H9 (cell line): Measurements from ENCODE around the gene SCLY. TPM values are rescaled to one million over a fixed set of nuclear protein-coding genes. Genes with fewer than 3 reads are reported as not detected.

ENCODE experiments used
- DNase-seq: peaks from one replicate; pipeline ENCODE4 v3.0.0-alpha.2; 2017
- H2AFZ ChIP-seq: one replicate; pipeline ENCODE4 v1.6.1; 2013; ENCODE audit warnings: mild to moderate bottlenecking, low read length, control low read depth, moderate library complexity
- H2AK5ac ChIP-seq: 2 replicates; pipeline ENCODE4 v1.6.1; 2013; ENCODE audit warnings: low read length, control low read depth, mixed read lengths; ENCODE audit not compliant: insufficient read length
- H2BK120ac ChIP-seq: one replicate; pipeline ENCODE4 v1.6.1; 2013; ENCODE audit warnings: low read depth, mild to moderate bottlenecking, low read length, control low read depth, inconsistent platforms; ENCODE audit not compliant: poor library complexity, severe bottlenecking
- H2BK12ac ChIP-seq: 2 replicates; pipeline ENCODE4 v1.6.1; 2013; ENCODE audit warnings: low read length, control low read depth, mixed read lengths, low read depth; ENCODE audit not compliant: insufficient read length
- H2BK15ac ChIP-seq: 2 replicates; pipeline ENCODE4 v1.6.1; 2013; ENCODE audit warnings: low read depth, low read length, control low read depth
- H2BK20ac ChIP-seq: one replicate; pipeline ENCODE4 v1.6.1; 2013; ENCODE audit warnings: low read depth, mild to moderate bottlenecking, low read length, control low read depth, inconsistent platforms; ENCODE audit not compliant: poor library complexity, severe bottlenecking
- H2BK5ac ChIP-seq: 2 replicates; pipeline ENCODE4 v1.6.1; 2013; ENCODE audit warnings: low read length, control low read depth, mixed read lengths; ENCODE audit not compliant: insufficient read length
- H3K14ac ChIP-seq: 2 replicates; pipeline ENCODE4 v1.6.1; 2013; ENCODE audit warnings: low read length, control low read depth; ENCODE audit not compliant: insufficient read depth
- H3K18ac ChIP-seq: 2 replicates; pipeline ENCODE4 v1.6.1; 2013; ENCODE audit warnings: low read depth, mild to moderate bottlenecking, mixed read lengths, low read length, control low read depth; ENCODE audit not compliant: insufficient read length
- H3K23ac ChIP-seq: 2 replicates; pipeline ENCODE4 v1.6.1; 2013; ENCODE audit warnings: low read length, control low read depth, mixed read lengths, low read depth; ENCODE audit not compliant: insufficient read length
- H3K23me2 ChIP-seq: 2 replicates; pipeline ENCODE4 v1.6.1; 2013; ENCODE audit warnings: low read depth, mild to moderate bottlenecking, mixed read lengths, low read length, control low read depth; ENCODE audit not compliant: insufficient read length, poor library complexity, severe bottlenecking
- H3K27ac ChIP-seq: 2 replicates; pipeline ENCODE4 v1.5.1; 2013; ENCODE audit warnings: low read length, control low read depth, mixed read lengths, low read depth; ENCODE audit not compliant: insufficient read length
- H3K27me3 ChIP-seq: 2 replicates; pipeline ENCODE4 v1.6.1; 2013; ENCODE audit warnings: low read length, control low read depth, inconsistent platforms; ENCODE audit not compliant: insufficient read depth
- H3K4ac ChIP-seq: 2 replicates; pipeline ENCODE4 v1.6.1; 2013; ENCODE audit warnings: low read depth, mild to moderate bottlenecking, control low read depth, inconsistent platforms, low read length, moderate library complexity
- H3K4me1 ChIP-seq: 2 replicates; pipeline ENCODE4 v1.6.1; 2013; ENCODE audit warnings: low read length, control low read depth, inconsistent platforms; ENCODE audit not compliant: insufficient read depth
- H3K4me2 ChIP-seq: 2 replicates; pipeline ENCODE4 v1.6.1; 2013; ENCODE audit warnings: low read length, control low read depth, mixed read lengths; ENCODE audit not compliant: insufficient read length, insufficient read depth
- H3K56ac ChIP-seq: 2 replicates; pipeline ENCODE4 v1.6.1; 2013; ENCODE audit warnings: low read depth, mild to moderate bottlenecking, mixed read lengths, low read length, control low read depth; ENCODE audit not compliant: insufficient read length
- H3K79me1 ChIP-seq: 2 replicates; pipeline ENCODE4 v1.6.1; 2013; ENCODE audit warnings: low read depth, mild to moderate bottlenecking, moderate library complexity, low read length, control low read depth, inconsistent platforms; ENCODE audit not compliant: insufficient read depth, poor library complexity, severe bottlenecking
- H3K79me2 ChIP-seq: 2 replicates; pipeline ENCODE4 v1.6.1; 2013; ENCODE audit warnings: low read length, control low read depth, inconsistent platforms; ENCODE audit not compliant: insufficient read depth
- H3K9ac ChIP-seq: 2 replicates; pipeline ENCODE4 v1.6.1; 2013; ENCODE audit warnings: low read length, control low read depth, mixed read lengths; ENCODE audit not compliant: insufficient read length; ENCODE audit errors: extremely low read depth
- H3K9me3 ChIP-seq: one replicate; pipeline ENCODE4 v1.6.1; 2013; ENCODE audit warnings: low read depth, low read length, inconsistent platforms; ENCODE audit not compliant: control insufficient read depth
- H3T11ph ChIP-seq: one replicate; pipeline ENCODE4 v1.6.1; 2013; ENCODE audit warnings: mild to moderate bottlenecking, low read length, control low read depth, inconsistent platforms
- H4K20me1 ChIP-seq: one replicate; pipeline ENCODE4 v1.6.1; 2013; ENCODE audit not compliant: control insufficient read depth, insufficient read length, insufficient read depth
- H4K5ac ChIP-seq: 2 replicates; pipeline ENCODE4 v1.6.1; 2013; ENCODE audit warnings: low read depth, mild to moderate bottlenecking, mixed read lengths, low read length, control low read depth; ENCODE audit not compliant: insufficient read length
- H4K8ac ChIP-seq: replicated peaks from 2 replicates; pipeline ENCODE4 v1.6.1; 2013; ENCODE audit warnings: low read length, control low read depth, mixed read lengths, low read depth; ENCODE audit not compliant: insufficient read length
- H4K91ac ChIP-seq: 2 replicates; pipeline ENCODE4 v1.6.1; 2013; ENCODE audit warnings: low read depth, mild to moderate bottlenecking, moderate library complexity, mixed read lengths, low read length, control low read depth; ENCODE audit not compliant: insufficient read length
- H3K27ac Mint-ChIP-seq, 3 experiments: 2 replicates in 2 of 3; 3 replicates in 1 of 3; pipeline ENCODE4 v1.8.0; 2020 to 2021; ENCODE audit warnings: mixed read lengths in 3 of 3, mild to moderate bottlenecking in 1 of 3, moderate library complexity in 1 of 3
- H3K27me3 Mint-ChIP-seq: 2 replicates; pipeline ENCODE4 v1.8.0; 2021; ENCODE audit warnings: low read depth, mild to moderate bottlenecking, moderate library complexity, mixed read lengths
- H3K36me3 Mint-ChIP-seq, 3 experiments: 2 replicates in 2 of 3; 3 replicates in 1 of 3; pipeline ENCODE4 v1.8.0; 2020 to 2021; ENCODE audit warnings: low read depth in 3 of 3, mixed read lengths in 3 of 3; ENCODE audit not compliant: insufficient read depth in 1 of 3
- H3K4me1 Mint-ChIP-seq, 2 experiments: 2 replicates each; pipeline ENCODE4 v1.8.0; 2020; ENCODE audit warnings: mixed read lengths in 2 of 2
- H3K4me3 Mint-ChIP-seq, 2 experiments: 2 replicates in 1 of 2; 3 replicates in 1 of 2; pipeline ENCODE4 v1.8.0; 2020 to 2021; ENCODE audit warnings: mild to moderate bottlenecking in 2 of 2, mixed read lengths in 2 of 2, moderate library complexity in 1 of 2
- H3K9me3 Mint-ChIP-seq, 2 experiments: 2 replicates in 1 of 2; 3 replicates in 1 of 2; pipeline ENCODE4 v1.8.0; 2020; ENCODE audit warnings: mild to moderate bottlenecking in 2 of 2, mixed read lengths in 2 of 2, moderate library complexity in 1 of 2
- CTCF ChIP-seq: fragments of 200-600 bp; sonication (generic); conservative IDR thresholded peaks from 3 replicates; pipeline ENCODE4 v1.8.0; 2021; ENCODE audit warnings: antibody characterized with exemption, mild to moderate bottlenecking
- WGBS: extraction: QIAGEN DNeasy Blood & Tissue Kit; methylation state at CpG from one replicate; pipeline ENCODE4 v1.1.7; 2013; ENCODE audit warnings: missing lambda C conversion rate, low lambda C conversion rate, mixed read lengths; ENCODE audit not compliant: insufficient read length; ENCODE audit errors: extremely low coverage; 5-methylcytosine and 5-hydroxymethylcytosine counted together
- total RNA-seq: library from RNA; stranded (reverse); gene quantifications from 2 replicates; pipeline ENCODE4 v1.2.1, GENCODE V29; 2021

SCLY gene
- total RNA-seq, 1 experiment from 2014 or later, result 55.3 TPM

DNA sequence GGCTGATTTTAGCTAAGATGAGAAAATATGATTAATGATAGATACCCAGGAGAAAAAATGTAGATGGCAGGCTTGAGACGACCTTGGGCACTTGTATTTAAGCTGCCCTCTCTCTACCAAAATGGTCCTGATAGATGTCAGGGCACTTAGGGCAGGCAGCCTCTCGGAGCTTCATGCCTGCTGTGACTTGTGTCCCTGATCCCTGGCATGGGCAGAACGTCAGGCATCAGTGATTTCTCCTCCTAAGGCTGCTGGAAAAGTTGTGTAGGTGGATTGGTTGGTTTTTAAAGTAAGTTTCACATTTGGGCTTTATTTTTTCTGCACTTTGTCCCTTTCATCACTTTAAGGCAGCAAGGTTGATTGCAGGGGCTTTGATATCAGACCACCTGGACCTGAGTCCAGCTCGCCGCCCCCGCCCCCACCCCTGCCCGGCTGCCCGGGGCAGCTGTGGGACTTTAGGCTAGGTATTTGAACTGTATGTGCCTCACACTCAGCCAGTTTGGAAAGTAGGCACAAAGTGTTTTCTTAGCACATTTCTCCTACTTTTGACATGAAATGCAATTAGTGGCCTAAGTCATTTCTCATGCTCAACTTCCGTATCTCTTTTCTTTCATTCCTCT, 35.0 kb upstream of the SCLY start:
- TF ChIP-seq CTCF, result no peak
- H2BK120ac ChIP-seq, result no peak overlapping the region
- H3K4me1 ChIP-seq, result no peaks in the 10 kb centered on the region; the same call in 1 of the 2 replicates
- H4K8ac ChIP-seq, result no peak overlapping the region
- no peak overlapping the region for H2AFZ ChIP-seq
- no CpG with 5 or more reads among the region's 9 CpGs for WGBS
- H3K18ac ChIP-seq, result no peak overlapping the region
- Mint-ChIP-seq H3K9me3 (no peaks in the 10 kb centered on the region), H3K27me3 (no peaks in the 10 kb centered on the region; the same call in 1 of the 2 replicates), H3K27ac (no peak overlapping the region), H3K4me3 (no peak overlapping the region), H3K36me3 (peaks cover 13 to 31% (median 30%) of the 10 kb centered on the region in 3 experiments; a peak in 6 of 7 replicates), H3K4me1 (peaks cover 18 to 20% of the 10 kb centered on the region in 2 experiments)
- H3K27ac ChIP-seq, result no peak overlapping the region
- H3K23ac ChIP-seq, result no peak overlapping the region
- no peak overlapping the region for H3K4me2 ChIP-seq
- H2BK20ac ChIP-seq, result no peak overlapping the region
- no peak overlapping the region for H4K91ac ChIP-seq
- no peaks in the 10 kb centered on the region for H3K27me3 ChIP-seq
- no peaks in the 10 kb centered on the region for H3K79me1 ChIP-seq
- no peaks in the 10 kb centered on the region for H4K20me1 ChIP-seq
- no peak overlapping the region for H2BK15ac ChIP-seq
- H3K14ac ChIP-seq, result no peak overlapping the region
- H3K4ac ChIP-seq, result no peak overlapping the region
- H3K9me3 ChIP-seq, result no peaks in the 10 kb centered on the region
- no peak overlapping the region for H2BK5ac ChIP-seq
- H4K5ac ChIP-seq, result no peak overlapping the region
- H3K56ac ChIP-seq, result no peak overlapping the region
- no peak overlapping the region for H2AK5ac ChIP-seq
- no peak overlapping the region for H3K9ac ChIP-seq
- H3K79me2 ChIP-seq, result peaks cover 2% of the 10 kb centered on the region; the same call in 1 of the 2 replicates
- H2BK12ac ChIP-seq, result no peak overlapping the region
- no peak for DNase-seq
- no peak overlapping the region for H3T11ph ChIP-seq
- no peaks in the 10 kb centered on the region for H3K23me2 ChIP-seq
